Iris pigment epithelial cell (primary cell): ENCODE measurements around the gene TOR1B.

ENCODE experiments used
- DNase-seq: peaks from one replicate; pipeline ENCODE4 v3.0.0-alpha.2; 2011; ENCODE audit warnings: low read depth

TOR1B gene

GRCh38 chr9:129845373-129845772 lies 42.4 kb downstream of the TOR1B start:
- DNase-seq, result no peak

- no peak for DNase-seq
Measured at GRCh38 chr9:129848712-129849441, 45.9 kb downstream of the TOR1B start.

GRCh38 chr9:129849901-129850300 lies 46.9 kb downstream of the TOR1B start:
- peak; percentile 61 for DNase-seq

- peak; percentile 32 for DNase-seq
Measured at GRCh38 chr9:129850821-129851550, 48.0 kb downstream of the TOR1B start.

GRCh38 chr9:129851821-129852220 lies 48.8 kb downstream of the TOR1B start:
- DNase-seq, result no peak

GRCh38 chr9:129852579-129852978 lies 49.6 kb downstream of the TOR1B start:
- DNase-seq, result no peak

- DNase-seq, result no peak
Measured at GRCh38 chr9:129853614-129854013, 50.6 kb downstream of the TOR1B start.

GRCh38 chr9:129854588-129855110 lies 51.7 kb downstream of the TOR1B start:
- DNase-seq, result no peak

GRCh38 chr9:129857207-129857606 lies 54.2 kb downstream of the TOR1B start:
- DNase-seq, result no peak

GRCh38 chr9:129858167-129858962 lies 55.4 kb downstream of the TOR1B start:
- DNase-seq, result no peak
